Embryonic facial prominence (tissue), 1 donor: Measurements from ENCODE around the gene FKRP.

ENCODE experiments used
- DNase-seq: peaks from one replicate; pipeline ENCODE4 v3.0.0-alpha.2; 2016; ENCODE audit errors: extremely low spot score

Gene FKRP

GRCh38 chr19:46719629-46720502 lies 26.0 kb upstream of the FKRP start:
- DNase-seq: no peak

- no peak for DNase-seq
Measured at GRCh38 chr19:46720503-46721239, 25.2 kb upstream of the FKRP start.

DNA sequence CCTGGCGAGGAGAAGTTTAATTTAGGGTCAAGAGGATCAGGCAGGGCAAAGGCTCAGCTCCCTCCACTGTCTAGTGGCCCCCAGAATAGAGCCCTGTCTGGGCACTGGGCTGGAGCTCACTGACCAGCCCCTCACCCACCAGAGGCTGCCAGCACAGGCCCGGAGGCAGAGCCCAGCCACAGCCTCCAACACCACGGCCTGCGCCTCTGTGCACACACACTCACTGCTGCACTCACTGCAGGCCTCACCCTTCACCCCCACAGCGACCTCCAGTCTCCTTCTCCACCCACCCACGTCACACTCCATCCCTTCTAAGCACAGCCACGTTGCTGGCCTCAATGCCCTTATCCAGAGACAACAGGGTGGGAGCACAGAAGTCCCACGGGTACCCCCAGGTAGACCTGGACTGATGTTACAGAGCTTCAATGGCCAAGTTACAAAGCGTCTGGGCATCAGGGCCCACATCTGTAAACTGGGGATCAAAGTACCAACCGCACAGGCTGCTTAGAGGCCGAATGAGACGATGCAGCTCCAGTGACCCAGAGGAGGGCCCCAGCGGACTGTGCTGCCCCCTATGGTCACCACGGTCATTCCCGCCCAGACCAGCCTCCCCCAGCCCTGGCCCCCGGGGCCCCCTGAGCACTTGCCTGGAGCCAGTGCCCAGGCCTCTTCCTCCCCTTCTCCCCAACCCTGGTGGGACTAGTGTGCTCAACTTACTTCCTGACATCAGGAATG lies 24.4 kb upstream of the FKRP start:
- DNase-seq: no peak

DNA sequence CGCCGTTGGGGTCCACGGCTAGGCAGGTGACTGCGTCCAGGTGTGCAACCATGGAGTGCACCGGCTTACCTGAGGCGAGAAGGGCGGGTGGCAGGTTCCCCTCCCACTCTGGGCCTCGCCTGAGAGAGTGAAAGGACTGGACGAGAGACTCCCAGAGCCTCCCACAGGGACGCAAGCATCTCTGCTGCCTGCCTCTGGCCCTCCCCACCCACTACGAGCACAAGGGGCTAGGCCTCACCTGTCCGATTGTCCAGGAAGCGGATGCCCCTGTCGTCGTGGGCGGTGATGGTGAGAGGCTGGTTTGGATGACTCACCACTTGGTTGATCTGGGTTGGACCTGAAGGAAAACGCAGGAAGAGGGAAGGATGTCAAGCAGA lies 23.9 kb upstream of the FKRP start:
- no peak for DNase-seq

DNA sequence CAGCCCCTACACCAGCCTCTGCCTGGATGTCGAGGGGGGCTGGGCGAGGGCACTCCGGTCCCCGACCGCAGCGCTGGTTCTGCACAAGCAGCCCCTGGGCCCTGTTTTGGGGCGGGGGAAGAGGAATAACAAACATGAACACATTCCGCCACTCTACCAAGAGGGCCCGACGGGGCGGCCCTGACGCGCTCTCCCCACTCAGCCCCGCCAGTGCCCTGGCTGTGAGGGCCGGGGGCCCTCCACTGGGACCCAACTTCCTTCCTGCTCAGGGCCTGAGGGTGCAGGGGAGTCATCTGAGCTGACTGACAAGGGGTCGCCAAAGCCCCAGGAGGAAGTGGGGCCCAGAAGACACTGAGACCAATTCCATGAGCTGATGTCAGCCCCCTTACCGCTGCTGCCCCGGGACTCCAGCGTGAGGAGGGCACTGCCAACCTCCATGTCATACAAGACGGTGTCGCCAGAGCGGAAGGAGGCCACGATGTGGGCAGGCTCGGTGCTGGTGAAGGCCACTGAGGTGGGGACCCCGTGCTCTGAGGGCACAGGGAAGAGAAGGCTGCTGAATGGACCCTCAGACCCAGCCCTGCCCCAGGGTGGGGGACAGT lies 23.3 kb upstream of the FKRP start:
- DNase-seq: no peak

DNA sequence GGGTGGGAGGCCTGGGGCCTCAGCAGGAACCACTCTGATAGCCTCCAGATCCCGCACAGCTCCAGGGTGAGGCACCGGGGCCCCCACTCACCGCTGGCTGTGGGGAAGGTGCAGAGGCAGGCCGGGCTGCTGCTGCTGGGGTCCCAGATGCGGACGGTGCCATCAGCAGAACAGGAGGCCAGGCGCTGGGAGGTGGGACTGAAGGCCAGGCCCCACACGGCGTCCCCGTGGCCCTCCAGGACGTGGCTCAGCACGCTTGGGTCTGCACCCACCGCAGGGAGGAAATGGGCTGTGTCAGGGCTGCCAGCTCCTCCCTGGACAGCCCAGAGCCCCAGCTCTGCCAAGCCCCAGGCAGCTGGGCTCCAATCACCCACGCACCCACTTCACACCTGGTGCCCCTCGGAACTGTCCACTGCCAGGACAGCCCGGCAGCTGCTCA lies 22.8 kb upstream of the FKRP start:
- no peak for DNase-seq

DNA sequence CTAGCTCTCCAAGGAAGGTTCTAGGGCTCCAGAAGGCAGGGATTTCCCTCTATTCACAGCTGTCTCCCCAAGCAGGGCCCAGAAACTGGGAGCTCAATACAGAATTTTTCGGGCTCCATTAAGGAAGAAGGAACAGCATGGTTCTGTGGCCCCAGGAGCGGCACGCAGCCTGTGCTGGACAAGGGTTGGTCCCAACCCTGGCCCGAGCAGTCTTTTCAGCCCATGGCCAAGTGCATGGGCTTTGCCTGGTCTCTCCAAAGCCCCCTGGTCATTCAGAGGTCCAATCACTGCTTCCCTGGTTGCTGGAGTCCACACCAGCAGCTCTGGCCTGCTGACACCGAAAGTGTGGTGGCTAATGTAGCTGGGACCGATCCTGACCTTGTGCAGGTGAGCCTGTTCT lies 22.4 kb upstream of the FKRP start:
- no peak for DNase-seq

DNA sequence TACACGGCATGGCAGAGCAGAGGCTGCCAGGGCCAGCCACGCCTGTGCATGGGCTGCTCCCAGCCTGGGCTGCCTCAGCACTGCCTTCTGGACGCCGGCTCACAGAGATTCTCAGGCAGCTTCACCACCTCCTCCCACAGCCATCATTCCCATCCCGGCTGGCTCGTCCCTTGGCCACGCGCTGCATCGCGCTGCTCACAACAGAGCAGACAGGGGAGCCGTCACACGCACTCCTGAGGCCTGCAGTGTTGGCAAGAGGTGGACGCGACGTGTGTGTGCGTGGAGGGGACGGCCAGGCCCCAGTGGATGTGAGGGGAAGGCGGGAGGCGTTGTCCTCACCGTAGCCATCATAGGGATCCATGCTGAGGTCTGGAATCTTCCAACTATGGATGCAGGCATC lies 21.4 kb upstream of the FKRP start:
- DNase-seq: no peak

- DNase-seq: no peak
Measured at GRCh38 chr19:46725036-46725820, 20.6 kb upstream of the FKRP start.

GRCh38 chr19:46725859-46726393 lies 19.9 kb upstream of the FKRP start:
- no peak for DNase-seq

- no peak for DNase-seq
Measured at GRCh38 chr19:46726551-46726950, 19.3 kb upstream of the FKRP start.

DNA sequence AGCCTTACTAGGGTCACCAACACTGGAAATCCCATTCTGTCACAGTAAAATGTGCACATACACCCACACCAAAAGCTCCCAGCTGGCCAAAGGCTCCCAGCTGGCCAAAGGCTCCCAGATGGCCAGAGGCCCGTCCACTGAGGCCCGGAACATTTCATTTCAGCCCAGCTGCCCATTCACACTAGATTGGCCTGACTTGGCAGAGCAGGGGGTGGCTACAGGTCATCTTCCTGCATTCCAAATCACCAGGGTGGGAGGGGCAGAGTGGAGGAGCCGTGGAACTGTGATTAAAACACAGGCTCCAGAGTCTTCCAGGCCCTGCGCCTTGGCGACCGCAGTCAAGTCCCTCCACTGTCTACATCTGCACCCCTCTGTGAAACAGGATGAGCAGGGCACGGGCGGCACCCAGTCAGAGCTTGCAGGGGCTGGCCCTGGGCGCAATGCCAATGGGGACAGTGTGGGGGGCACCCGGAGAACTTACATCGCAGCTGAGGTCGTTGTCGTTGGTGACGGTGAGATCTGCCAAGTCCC lies 18.8 kb upstream of the FKRP start:
- DNase-seq: no peak

DNA sequence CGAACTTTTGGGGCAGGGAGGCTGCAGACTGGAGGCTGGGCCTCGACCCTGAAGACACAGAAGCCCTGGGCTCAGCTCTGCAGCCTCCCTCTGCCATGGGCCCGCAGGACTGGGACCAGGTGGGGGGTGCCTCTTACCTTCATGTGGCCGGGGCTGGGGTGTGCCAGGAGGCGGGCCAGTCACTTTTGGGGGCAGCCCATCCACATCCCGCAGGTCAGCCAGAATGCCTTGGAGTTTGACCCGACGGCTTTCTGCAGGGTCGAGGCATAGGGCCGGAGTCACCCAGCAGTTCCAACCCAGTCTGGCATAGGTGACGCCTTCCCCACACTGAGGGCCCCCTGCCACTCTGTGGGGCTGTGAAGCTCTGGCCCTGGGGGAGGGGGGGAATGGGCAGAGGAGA lies 18.1 kb upstream of the FKRP start:
- no peak for DNase-seq

DNA sequence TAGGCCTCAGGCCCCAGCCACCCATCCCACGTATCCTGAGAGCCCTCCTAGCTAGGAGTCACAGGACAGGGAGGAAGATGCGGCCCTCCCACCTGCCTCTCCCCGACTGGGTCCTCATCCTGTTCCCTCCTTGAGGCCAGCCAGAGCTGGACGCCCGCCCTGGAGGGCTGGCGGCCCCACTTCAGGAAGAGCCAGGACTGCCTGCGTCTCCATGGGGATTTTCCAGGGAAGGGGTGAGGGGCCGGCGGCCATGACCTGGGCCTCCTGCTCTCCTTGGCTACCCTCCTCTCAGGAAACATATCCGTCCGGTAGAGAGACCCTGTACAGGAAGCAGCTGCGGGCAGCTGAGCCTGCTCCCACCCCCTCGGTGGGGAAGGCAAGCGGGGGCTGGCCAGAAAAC lies 17.6 kb upstream of the FKRP start:
- DNase-seq: no peak

- no peak for DNase-seq
Measured at GRCh38 chr19:46728693-46729339, 17.0 kb upstream of the FKRP start.

DNA sequence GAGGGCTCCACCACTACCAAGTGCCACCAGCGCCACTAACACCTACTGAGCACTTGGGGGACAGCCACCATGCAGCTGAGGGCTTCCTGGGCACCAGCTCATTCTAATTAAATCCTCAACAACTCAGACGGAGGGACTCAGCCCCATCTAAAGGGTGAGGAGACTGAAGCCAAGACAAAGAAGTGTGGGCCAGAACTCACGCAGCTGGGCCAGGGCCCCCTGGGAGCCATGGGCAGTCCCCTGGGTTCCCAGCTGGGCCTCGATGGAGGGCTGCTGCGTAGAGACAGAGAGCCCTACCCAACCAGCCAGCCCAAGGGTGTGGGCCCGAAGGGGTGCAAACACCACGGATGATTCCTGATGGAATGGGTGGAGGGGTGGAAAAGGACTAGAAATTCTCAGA lies 16.2 kb upstream of the FKRP start:
- no peak for DNase-seq

DNA sequence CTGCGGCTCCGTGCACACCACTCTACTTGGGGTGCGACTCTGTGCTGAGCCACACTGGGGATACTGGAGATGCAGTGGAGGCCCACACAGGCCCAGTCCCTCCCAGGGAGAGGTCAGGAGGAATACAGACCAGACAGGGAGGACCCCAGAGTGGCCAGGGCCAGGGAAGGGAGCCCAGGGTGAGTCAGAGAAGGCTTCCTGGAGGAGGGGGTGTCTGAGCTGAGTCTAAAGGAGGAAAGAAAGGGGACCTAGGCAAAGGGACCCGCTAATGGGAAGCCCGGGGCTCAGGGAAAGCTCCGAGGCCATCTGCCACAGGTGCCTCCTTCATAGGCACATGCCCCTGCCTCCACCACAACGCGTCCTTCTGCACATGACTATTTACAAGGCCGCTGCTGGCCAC lies 15.7 kb upstream of the FKRP start:
- no peak for DNase-seq

DNA sequence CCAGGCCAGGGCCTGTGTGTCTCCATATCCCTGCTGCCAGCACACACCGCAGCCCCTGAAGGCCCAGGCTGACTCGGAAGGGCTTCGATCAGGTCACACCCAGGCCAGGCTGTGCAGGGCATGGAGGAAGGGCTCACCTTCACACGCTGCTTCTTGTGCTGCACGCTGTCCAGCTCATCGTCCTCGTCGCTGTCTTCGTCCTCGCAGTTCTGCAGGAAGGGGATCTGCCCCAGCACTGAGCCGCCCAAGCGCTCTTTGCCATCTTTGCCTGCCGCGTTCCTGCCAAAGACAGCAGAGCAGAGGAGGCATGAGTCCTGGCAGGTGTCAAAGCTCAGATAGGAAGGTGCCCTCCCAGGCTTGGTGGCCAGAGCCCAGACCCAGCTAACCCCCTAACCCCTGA lies 15.3 kb upstream of the FKRP start:
- DNase-seq: no peak

GRCh38 chr19:46731007-46731501 lies 14.8 kb upstream of the FKRP start:
- no peak for DNase-seq

DNA sequence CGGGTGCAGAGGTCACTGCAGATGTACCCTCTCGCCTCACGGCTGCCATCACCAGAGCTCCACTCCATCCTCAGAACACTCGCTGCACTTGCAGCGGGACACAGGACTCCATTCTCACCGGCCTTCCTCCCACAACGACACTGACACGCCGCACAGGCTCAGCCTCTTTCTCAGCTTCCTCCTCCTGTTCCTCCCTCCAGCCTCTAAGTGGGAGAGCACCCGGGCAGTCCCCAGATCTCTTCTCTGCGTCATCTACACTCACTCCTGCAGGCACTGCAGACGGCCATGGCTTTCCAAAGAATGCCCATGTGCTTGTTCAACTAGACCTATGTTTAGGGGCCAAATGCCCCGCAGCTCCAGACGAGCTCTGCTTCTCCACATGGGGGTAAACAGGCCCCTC lies 14.3 kb upstream of the FKRP start:
- DNase-seq: no peak
